NK-92 treated with Interleukin-12 subunit alpha and Interleukin-12 subunit beta, amount 100 ng/mL, for 24 hours (cell line): ENCODE measurements around the gene MED1.
"Not testable (repeated sequence)": the region's sequence is repeated elsewhere in the genome, so short reads cannot be mapped to it uniquely, and the experiment has no call there.

ENCODE experiments used
- DNase-seq: peaks from one replicate; lab custom pipeline; 2025; lab: John Stamatoyannopoulos, UW

MED1 gene

GRCh38 chr17:39439868-39440267 lies 11.2 kb downstream of the MED1 start:
- DNase-seq = not testable (repeated sequence)

- no peak for DNase-seq
These were observed 21.5 kb downstream of the MED1 start for GRCh38 chr17:39429600-39429999.

- DNase-seq = no peak
These were observed 34.9 kb downstream of the MED1 start for GRCh38 chr17:39416141-39416540.

GRCh38 chr17:39410279-39410678 lies 40.8 kb downstream of the MED1 start:
- DNase-seq = no peak

GRCh38 chr17:39408360-39408759 lies 42.7 kb downstream of the MED1 start:
- DNase-seq = no peak

- no peak for DNase-seq
These were observed 44.1 kb downstream of the MED1 start for GRCh38 chr17:39406951-39407350.

- DNase-seq = no peak
These were observed 45.6 kb downstream of the MED1 start for GRCh38 chr17:39405436-39405835.

GRCh38 chr17:39404542-39405378 lies 46.3 kb downstream of the MED1 start:
- peak; percentile 8 for DNase-seq

GRCh38 chr17:39402890-39403605 lies 48.0 kb downstream of the MED1 start:
- no peak for DNase-seq

- DNase-seq = peak; percentile 87
These were observed 48.7 kb downstream of the MED1 start for GRCh38 chr17:39402244-39402889.

GRCh38 chr17:39401412-39402243 lies 49.4 kb downstream of the MED1 start, which contains the start of gene FBXL20:
TSS of gene FBXL20 (minus strand) at chr17:39401626. CDS start at chr17:39401402, 224 bp downstream.
- peak; percentile 82 for DNase-seq

GRCh38 chr17:39400547-39401411 lies 50.3 kb downstream of the MED1 start:
- DNase-seq = peak; percentile 32

- DNase-seq = no peak
These were observed 51.3 kb downstream of the MED1 start for GRCh38 chr17:39399791-39400190.

GRCh38 chr17:39393736-39394135 lies 57.3 kb downstream of the MED1 start:
- DNase-seq = no peak

- no peak for DNase-seq
These were observed 59.6 kb downstream of the MED1 start for GRCh38 chr17:39391448-39391847.

- DNase-seq = no peak
These were observed 66.0 kb downstream of the MED1 start for GRCh38 chr17:39385040-39385439.

GRCh38 chr17:39380144-39380543 lies 70.9 kb downstream of the MED1 start:
- no peak for DNase-seq

- DNase-seq = no peak
These were observed 74.6 kb downstream of the MED1 start for GRCh38 chr17:39376434-39376833.

- not testable (repeated sequence) for DNase-seq
These were observed 83.3 kb downstream of the MED1 start for GRCh38 chr17:39367805-39368204.

- DNase-seq = no peak
These were observed 85.2 kb downstream of the MED1 start for GRCh38 chr17:39365872-39366271.

GRCh38 chr17:39365242-39365641 lies 85.8 kb downstream of the MED1 start:
- DNase-seq = no peak
